GM18502 (cell line): ENCODE data around the gene S1PR3.

Experiments used
- ATAC-seq: cut with Tn5 transposase; IDR thresholded peaks from one replicate; pipeline ENCODE4 v1.9.1; 2021; ENCODE audit warnings: mild to moderate bottlenecking; ENCODE audit not compliant: unreplicated experiment, poor library complexity

Gene S1PR3

GRCh38 chr9:89006267-89006666, 15.0 kb downstream of the S1PR3 start:
- ATAC-seq = no peak

- no peak for ATAC-seq
Measured at GRCh38 chr9:89006996-89007967, 16.0 kb downstream of the S1PR3 start.

GRCh38 chr9:89008055-89008743, 16.9 kb downstream of the S1PR3 start:
- no peak for ATAC-seq

- no peak for ATAC-seq
Measured at GRCh38 chr9:89008744-89009545, 17.7 kb downstream of the S1PR3 start.

- ATAC-seq = no peak
Measured at GRCh38 chr9:89009546-89009840, 18.2 kb downstream of the S1PR3 start.

- ATAC-seq = no peak
Measured at GRCh38 chr9:89010056-89010455, 18.8 kb downstream of the S1PR3 start.

- ATAC-seq = no peak
Measured at GRCh38 chr9:89010526-89011111, 19.4 kb downstream of the S1PR3 start.

GRCh38 chr9:89011683-89012082, 20.4 kb downstream of the S1PR3 start:
- no peak for ATAC-seq

GRCh38 chr9:89012294-89013042, 21.2 kb downstream of the S1PR3 start:
- ATAC-seq = no peak

- no peak for ATAC-seq
Measured at GRCh38 chr9:89013660-89014059, 22.4 kb downstream of the S1PR3 start.

- no peak for ATAC-seq
Measured at GRCh38 chr9:89014153-89014552, 22.9 kb downstream of the S1PR3 start.

- no peak for ATAC-seq
Measured at GRCh38 chr9:89015336-89015735, 24.1 kb downstream of the S1PR3 start.

GRCh38 chr9:89020754-89021153, 29.5 kb downstream of the S1PR3 start:
- ATAC-seq = no peak

GRCh38 chr9:89021154-89021803, 30.0 kb downstream of the S1PR3 start:
- no peak for ATAC-seq

GRCh38 chr9:89022001-89022759, 30.9 kb downstream of the S1PR3 start:
- no peak for ATAC-seq

- no peak for ATAC-seq
Measured at GRCh38 chr9:89022902-89023301, 31.6 kb downstream of the S1PR3 start.

GRCh38 chr9:89023740-89024139, 32.5 kb downstream of the S1PR3 start:
- ATAC-seq = no peak

- no peak for ATAC-seq
Measured at GRCh38 chr9:89024727-89025126, 33.5 kb downstream of the S1PR3 start.

GRCh38 chr9:89025553-89025952, 34.3 kb downstream of the S1PR3 start:
- ATAC-seq = no peak
